ENCODE results near the gene PODN.

The PODN gene

DNA sequence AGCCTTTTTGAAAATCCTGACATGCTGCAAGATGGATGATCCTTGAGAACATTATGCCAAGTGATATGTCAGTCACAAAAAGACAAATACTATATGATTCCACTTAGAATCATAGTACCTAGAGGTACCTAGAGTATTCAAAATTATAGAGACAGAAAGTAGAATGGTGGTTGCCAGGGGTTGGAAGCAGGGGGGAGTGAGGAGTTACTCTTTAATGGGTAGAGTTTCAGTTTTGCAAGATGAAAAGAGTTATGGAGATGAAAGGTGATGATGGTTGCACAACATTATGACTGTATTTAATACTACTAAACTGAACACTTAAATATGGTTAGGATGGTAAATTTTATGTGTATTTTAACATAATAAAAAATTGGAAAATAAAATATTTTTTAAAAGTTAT, 37.9 kb upstream of the PODN start:
- TF ChIP-seq, protein P1, sequence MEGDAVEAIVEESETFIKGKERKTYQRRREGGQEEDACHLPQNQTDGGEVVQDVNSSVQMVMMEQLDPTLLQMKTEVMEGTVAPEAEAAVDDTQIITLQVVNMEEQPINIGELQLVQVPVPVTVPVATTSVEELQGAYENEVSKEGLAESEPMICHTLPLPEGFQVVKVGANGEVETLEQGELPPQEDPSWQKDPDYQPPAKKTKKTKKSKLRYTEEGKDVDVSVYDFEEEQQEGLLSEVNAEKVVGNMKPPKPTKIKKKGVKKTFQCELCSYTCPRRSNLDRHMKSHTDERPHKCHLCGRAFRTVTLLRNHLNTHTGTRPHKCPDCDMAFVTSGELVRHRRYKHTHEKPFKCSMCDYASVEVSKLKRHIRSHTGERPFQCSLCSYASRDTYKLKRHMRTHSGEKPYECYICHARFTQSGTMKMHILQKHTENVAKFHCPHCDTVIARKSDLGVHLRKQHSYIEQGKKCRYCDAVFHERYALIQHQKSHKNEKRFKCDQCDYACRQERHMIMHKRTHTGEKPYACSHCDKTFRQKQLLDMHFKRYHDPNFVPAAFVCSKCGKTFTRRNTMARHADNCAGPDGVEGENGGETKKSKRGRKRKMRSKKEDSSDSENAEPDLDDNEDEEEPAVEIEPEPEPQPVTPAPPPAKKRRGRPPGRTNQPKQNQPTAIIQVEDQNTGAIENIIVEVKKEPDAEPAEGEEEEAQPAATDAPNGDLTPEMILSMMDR (IDR thresholded peaks at IDR 0.05; ENCODE audit: extremely low read depth, missing control alignments), result no peak
- DNase-seq (ENCODE audit: low spot score), result no peak

DNA sequence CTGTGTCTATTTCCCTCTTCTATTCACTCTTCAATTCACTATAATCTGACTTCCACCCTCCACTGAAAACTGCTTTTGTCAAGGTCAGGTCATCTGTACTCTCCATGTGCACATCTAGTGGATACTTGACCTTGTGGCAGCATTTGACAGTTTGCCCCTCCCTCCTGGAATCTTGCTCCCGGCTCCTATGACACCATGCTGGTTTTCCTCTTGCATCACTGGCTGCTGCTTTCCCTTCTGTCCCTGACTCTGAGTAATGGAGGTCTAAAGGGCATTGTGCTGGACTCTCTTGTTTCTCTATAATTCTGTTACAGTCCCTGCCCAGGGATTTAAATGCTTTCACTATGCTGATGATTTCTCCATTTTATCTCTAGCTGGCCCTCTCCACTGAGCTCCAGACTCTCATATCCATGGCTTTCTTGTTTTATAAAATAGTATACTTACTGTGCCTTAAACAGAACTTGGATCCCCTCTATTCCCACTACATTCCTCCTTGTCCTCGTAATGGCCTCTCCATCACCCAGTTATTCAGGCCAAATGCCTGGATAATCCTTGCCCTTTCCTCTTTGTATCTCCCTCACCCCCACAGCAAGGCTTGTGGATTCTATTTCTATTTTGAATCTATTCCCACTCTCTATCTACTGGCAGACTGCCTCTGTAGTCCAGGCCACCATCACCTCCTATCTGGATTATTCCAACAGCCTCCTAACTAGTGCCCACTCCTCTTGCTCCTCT, 36.8 kb upstream of the PODN start:
- DNase-seq (ENCODE audit: low spot score), result no peak
- TF ChIP-seq, protein P1 (IDR thresholded peaks at IDR 0.05; ENCODE audit: extremely low read depth, missing control alignments), result no peak

DNA sequence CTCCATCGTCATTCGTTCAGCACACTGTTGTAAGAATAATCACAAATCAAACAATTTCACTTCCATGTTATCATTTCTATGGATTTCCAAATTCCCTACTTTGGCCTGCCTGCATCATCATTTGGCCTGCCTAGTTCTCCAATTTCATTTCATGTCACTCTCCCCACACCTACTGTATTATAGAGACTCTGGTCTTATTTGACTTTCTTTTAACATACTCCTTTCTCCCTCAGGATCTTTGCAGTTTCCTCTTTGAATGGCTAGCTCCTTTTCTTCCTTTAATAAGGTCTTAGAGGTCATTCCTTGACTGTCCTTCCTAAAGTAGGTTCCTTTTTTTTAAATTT, 36.3 kb upstream of the PODN start:
- TF ChIP-seq, protein P1 (IDR thresholded peaks at IDR 0.05; ENCODE audit: extremely low read depth, missing control alignments), result no peak
- no peak for DNase-seq (ENCODE audit: low spot score)

DNA sequence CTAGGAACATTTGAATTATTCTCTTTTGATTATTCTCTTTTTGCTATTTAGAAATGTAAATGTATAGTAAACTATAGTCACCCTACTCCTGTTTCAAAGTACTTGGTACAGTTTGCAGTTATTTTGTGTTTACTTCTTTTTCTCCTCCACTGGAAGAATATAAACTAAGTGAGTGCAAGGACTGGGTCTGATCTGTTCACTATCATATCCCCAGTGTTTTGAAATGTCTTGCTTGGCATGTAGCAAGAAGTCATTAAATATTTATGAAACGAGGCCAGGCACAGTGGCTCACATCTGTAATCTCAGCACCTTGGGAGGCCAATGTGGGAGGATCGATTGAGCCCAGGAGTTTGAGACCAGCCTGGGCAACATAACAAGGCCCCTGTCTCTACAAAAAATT, 35.8 kb upstream of the PODN start:
- TF ChIP-seq, protein P1 (IDR thresholded peaks at IDR 0.05; ENCODE audit: extremely low read depth, missing control alignments), result no peak

DNA sequence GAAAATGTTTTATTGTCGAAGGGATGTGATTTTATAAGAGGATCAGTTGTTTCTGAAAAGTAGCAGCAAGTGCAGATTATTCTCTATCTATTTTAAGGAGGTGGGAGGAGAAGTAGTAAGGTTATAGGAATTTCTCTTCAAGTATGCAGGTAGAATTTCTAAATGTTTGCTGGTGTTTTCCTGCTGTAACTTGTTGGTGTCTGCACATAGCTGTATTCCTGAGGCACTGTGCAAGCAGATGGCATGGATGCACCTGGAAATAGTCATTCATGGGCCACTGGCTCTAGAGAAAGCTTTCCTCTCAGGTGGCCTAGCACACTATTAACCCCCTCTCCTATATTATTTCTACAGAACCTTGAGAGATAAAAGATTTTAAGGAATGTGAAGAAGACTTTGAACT, 30.3 kb upstream of the PODN start:
- TF ChIP-seq, protein P1 (IDR thresholded peaks at IDR 0.05; ENCODE audit: extremely low read depth, missing control alignments), result no peak
- no peak for DNase-seq (ENCODE audit: low spot score)

More for the DNA sequence above, 35.8 kb upstream of the PODN start:
- DNase-seq (ENCODE audit: low spot score), result no peak

DNA sequence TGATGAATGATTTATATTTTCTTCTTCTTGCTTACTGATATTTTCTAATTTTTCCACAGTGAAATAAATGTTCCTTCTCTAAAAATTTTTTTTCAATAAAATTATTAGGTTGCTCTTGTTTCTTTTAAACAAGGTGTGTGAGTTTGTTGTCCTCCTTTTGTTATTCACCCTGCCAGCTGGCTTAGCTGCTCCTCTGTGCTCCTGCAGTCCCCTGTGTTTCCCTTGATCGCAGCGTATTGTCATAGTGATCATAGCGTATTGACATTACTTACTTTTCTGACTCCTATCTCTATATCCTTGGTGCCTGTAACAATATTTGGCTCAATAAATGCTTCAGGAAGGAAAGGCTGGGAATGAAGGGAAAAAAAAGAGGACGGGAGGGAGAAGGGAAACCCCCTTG, 24.9 kb upstream of the PODN start:
- TF ChIP-seq, protein P1 (IDR thresholded peaks at IDR 0.05; ENCODE audit: extremely low read depth, missing control alignments), result no peak
- no peak for DNase-seq (ENCODE audit: low spot score)

DNA sequence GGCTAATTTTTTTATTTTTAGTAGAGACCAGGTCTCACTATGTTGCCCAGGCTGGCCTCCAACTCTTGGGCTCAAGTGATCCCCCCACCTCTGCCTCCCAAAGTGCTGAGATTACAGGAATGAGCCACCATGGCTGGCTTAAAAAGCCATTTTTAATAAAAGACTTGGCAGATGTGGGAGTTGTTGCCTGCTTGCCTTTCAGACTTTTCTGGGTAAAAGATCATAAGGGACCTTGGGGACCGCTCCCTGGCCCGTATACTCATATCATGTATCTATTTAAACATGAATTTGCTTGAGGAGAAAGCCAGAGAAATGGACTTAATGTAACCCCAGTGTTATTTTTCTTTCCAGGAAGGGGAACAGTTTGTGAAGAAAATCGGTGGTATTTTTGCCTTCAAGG, 23.4 kb upstream of the PODN start:
- DNase-seq (ENCODE audit: low spot score), result no peak
- TF ChIP-seq, protein P1 (IDR thresholded peaks at IDR 0.05; ENCODE audit: extremely low read depth, missing control alignments), result no peak

Measured in GM20000 (cell line).